ENCODE data around the gene NABP1. TPM values are rescaled to one million over a fixed set of nuclear protein-coding genes. Genes with fewer than 3 reads are reported as not detected.

Gene NABP1
- total and polyA plus RNA-seq, 7 donors = 4.2 to 15.4 (median 9.2) TPM

DNA sequence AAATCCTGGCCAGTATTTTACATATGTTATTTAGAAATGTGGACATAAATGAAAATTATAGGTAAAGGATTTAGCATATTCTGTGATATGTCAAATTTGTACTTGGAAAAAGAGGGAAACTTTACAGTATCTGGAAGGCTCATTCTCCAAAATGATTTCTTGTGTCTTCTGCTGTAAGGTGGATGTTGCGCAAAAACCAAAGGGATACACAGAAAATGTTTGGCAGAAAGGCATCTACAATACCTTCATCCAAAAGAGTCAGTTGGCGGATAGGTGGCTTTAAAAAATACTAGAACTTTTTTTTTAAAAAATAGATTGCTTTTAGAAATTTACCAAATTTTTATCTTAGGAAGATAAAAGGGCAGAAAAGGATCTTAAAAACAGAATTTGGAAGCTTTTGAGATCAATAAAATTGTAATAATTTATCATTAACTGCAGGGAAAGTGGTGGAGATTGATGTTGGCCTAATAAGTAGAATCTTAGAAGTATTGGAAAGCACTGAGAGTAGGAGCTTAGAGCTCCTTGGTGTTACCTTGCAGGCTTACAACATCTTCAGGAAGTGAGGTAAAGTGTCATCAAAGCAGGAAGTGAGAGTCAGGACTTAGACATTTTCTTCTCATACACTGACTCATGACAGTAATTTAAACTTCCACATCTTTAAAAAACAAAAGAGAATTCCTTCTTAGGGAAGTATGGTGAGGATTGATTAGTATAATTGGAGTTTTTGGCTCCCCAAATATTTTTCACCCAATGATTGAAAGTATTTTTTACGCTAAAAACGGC, 2.1 kb downstream of the NABP1 start:
- intact Hi-C loops (cut with DNase I) = loop anchor here (2.0 to 5.0 kb wide), 2 partner anchors 167 to 1033 kb away; partner anchors contain the start of genes CAVIN2 and NAB1
- 90 to 93% methylated on average over 4 of the region's 4 CpGs for WGBS, 2 donors
- peaks cover 0 to 16% (median 5%) of the 10 kb centered on the region in 4 donors for H3K4me1 ChIP-seq

DNA sequence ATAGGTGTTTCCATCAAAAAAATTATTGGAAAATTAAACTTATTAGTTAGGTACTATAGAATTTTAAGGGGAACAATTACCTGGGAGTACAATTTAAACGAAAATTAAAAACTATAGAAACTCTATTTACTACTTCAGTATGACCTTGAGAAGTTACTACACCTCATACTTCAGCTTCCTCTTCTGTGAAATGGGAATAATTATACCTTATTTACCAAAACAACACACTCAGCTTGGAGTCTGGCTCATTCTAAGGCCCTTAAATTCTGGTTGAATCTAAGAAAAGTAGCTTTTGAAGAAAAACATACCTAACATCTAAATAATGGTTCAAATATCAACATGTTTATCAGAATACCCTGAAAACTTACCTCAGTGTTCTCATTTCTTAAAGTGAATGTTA, 2.7 kb downstream of the NABP1 start:
- WGBS, 2 donors = 71% methylated on average over 1 of the region's 1 CpG
- H3K27ac ChIP-seq = peak overlapping the region in 1 of 4 donors; percentile 86
- intact Hi-C loops (cut with DNase I) = no loop called here
- no peak for DNase-seq
- H3K9me3 ChIP-seq = no peaks in the 10 kb centered on the region
- no peaks in the 10 kb centered on the region for H3K27me3 ChIP-seq
- H3K4me3 ChIP-seq = no peak overlapping the region
- H3K4me1 ChIP-seq = peaks cover 0 to 16% (median 5%) of the 10 kb centered on the region in 4 donors
- peaks cover 0 to 23% (median 0%) of the 10 kb centered on the region in 4 donors for H3K36me3 ChIP-seq
- TF ChIP-seq CTCF (IDR thresholded peaks at IDR 0.05) (no peak), EP300 (IDR thresholded peaks at IDR 0.05) (no peak)

More for the DNA sequence above, 2.1 kb downstream of the NABP1 start:
- no peaks in the 10 kb centered on the region for H3K27me3 ChIP-seq
- H3K9me3 ChIP-seq = no peaks in the 10 kb centered on the region
- peak overlapping the region in 2 of 4 donors; percentile 86 to 93 for H3K27ac ChIP-seq
- no peak for DNase-seq
- peaks cover 0 to 20% (median 0%) of the 10 kb centered on the region in 4 donors for H3K36me3 ChIP-seq
- no peak for TF ChIP-seq POLR2A (IDR thresholded peaks at IDR 0.05)
- TF ChIP-seq CTCF (IDR thresholded peaks at IDR 0.05) = no peak
- TF ChIP-seq POLR2AphosphoS5 (IDR thresholded peaks at IDR 0.05) = no peak
- no peak overlapping the region for H3K4me3 ChIP-seq

- no peak for DNase-seq
- Histone ChIP-seq H3K36me3 (peaks cover 0 to 23% (median 0%) of the 10 kb centered on the region in 4 donors), H3K4me1 (peaks cover 0 to 10% (median 3%) of the 10 kb centered on the region in 4 donors), H3K27ac (no peak overlapping the region), H3K9me3 (no peaks in the 10 kb centered on the region), H3K27me3 (no peaks in the 10 kb centered on the region), H3K4me3 (no peak overlapping the region)
- TF ChIP-seq EP300 (IDR thresholded peaks at IDR 0.05) (no peak), CTCF (IDR thresholded peaks at IDR 0.05) (no peak), POLR2AphosphoS5 (IDR thresholded peaks at IDR 0.05) (no peak), POLR2A (IDR thresholded peaks at IDR 0.05) (no peak)
- 93 to 94% methylated on average over 6 of the region's 6 CpGs for WGBS, 2 donors
- intact Hi-C loops (cut with DNase I) = no loop called here
Observed at GRCh38 chr2:191682126-191682525, 4.2 kb downstream of the NABP1 start.

DNA sequence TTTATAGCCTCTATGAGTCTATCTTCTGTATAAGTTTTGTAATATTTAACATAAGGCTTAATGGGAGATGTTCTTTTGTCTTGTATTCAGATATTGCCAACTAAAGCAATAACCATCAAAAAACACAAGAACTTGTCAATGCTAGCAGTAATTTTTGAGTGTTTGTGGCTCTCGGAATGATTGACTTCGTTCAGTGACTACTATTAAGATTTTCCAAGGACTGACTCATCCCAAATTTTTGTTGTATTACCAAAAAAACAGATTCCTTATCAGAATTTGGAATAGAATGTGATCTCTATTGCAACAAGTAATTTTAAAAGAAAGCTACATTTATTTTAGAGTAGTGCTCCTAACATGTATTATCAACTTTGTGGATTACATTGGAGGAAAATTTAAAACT, 8.1 kb downstream of the NABP1 start:
- Histone ChIP-seq H3K27ac (no peak overlapping the region), H3K36me3 (peaks cover 0 to 23% (median 0%) of the 10 kb centered on the region in 4 donors), H3K27me3 (no peaks in the 10 kb centered on the region), H3K9me3 (no peaks in the 10 kb centered on the region), H3K4me3 (no peak overlapping the region), H3K4me1 (peaks cover 0 to 6% (median under 1%) of the 10 kb centered on the region in 4 donors)
- intact Hi-C loops (cut with DNase I) = no loop called here
- no peak for TF ChIP-seq CTCF (IDR thresholded peaks at IDR 0.05)
- no peak for TF ChIP-seq POLR2AphosphoS5 (IDR thresholded peaks at IDR 0.05)
- no peak for TF ChIP-seq EP300 (IDR thresholded peaks at IDR 0.05)
- no peak for TF ChIP-seq POLR2A (IDR thresholded peaks at IDR 0.05)
- 70 to 90% methylated on average over 2 of the region's 2 CpGs for WGBS, 2 donors
- DNase-seq = no peak

All from sigmoid colon (tissue), 7 donors.